GM19043 (cell line): ENCODE measurements around the gene MYO15A.
"Not testable (repeated sequence)": the region's sequence is repeated elsewhere in the genome, so short reads cannot be mapped to it uniquely, and the experiment has no call there.

ENCODE experiments used
- ATAC-seq: cut with Tn5 transposase; IDR thresholded peaks from one replicate; pipeline ENCODE4 v1.9.1; 2021; ENCODE audit warnings: low read depth; ENCODE audit not compliant: unreplicated experiment

The MYO15A gene

DNA sequence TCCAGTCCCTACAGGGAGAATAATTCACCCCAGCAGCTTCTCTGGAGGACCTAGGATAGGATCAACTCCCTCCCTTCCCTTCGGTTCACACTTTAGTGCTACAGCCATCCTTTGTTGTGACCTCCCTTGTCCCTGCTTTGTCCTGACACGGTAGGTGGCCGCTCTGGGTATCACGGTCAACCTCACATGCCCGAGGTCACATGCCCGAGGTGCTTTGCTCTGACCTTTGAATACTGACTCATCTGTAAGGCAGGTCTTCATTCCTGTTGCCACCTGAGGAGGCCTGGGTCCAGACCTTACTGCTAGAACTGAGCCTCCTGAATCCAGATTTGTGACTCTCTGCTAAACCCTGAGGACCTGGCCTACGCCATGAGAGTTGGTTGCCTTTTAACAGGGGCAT, 94.8 kb downstream of the MYO15A start:
- ATAC-seq, result no peak

GRCh38 chr17:18205861-18206260, 97.3 kb downstream of the MYO15A start:
- ATAC-seq, result no peak

DNA sequence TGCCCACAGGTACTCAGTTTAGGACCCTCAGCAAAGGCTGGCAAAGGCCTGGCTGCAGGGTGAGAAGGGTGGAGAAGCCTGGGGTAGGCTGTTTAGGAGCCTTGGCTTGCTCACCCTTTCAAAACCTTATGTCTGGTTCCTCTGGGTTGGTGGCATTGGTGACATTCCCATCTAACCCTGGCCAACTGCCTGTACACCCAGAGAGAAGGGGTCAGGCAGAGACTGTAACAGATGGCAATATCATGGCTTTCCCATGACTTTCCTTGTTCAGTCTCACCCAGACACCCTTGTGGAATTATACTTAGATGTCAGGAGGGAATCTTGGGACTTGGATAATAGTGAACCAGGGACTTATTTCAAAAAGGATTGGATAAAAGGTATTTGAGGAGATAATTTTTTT, 98.4 kb downstream of the MYO15A start:
- no peak for ATAC-seq

DNA sequence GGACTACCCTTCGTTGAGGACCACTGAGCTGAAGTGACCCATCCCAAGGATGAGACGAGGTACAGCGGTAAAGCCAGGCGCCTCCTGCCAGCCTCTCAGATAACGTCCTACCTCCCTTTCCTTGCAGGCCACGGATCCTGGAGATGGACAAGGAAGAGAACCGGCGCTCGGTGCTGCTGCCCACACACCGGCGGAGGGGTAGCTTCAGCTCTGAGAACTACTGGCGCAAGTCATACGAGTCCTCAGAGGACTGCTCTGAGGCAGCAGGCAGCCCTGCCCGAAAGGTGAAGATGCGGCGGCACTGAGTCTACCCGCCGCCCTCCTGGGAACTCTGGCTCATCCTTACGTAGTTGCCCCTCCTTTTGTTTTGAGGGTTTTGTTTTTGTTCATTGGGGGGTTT, 99.5 kb downstream of the MYO15A start:
- no peak for ATAC-seq

- ATAC-seq, result no peak
Measured at GRCh38 chr17:18213666-18214270, 105.2 kb downstream of the MYO15A start.

- not testable (repeated sequence) for ATAC-seq
Measured at GRCh38 chr17:18216906-18217305, 108.3 kb downstream of the MYO15A start.

GRCh38 chr17:18217412-18218015, 109.0 kb downstream of the MYO15A start:
- ATAC-seq, result no peak

DNA sequence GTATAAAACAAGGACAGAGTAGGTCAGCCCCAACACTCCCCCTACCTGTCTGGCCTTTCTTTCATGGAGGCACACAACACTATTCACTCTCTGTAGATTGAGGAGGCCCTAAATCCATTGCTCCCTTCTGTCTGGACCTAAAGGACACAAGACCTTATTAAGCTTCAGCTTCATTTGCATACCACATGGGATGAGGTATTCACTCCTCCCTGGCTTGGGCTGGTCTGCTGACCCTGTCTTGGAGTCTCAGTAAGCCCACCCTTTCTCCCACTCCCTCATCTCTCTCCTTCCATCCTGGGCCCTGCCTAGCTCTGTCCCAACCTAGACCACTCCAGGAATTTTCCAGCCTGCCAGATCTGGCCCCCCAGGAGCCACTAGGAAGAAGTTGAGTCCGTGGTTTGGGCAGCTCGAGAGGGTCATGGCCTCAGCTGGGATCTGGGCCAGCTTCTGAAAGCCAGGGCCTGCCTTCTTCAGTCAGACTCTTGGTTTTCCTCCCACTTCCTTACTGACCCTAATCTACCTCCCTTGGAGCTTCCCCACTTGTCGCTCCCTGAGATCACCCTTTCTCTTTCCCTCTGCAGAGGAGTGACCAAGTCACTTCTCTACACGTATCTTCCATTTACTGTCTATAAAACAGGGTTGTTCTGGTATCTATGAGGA, 110.3 kb downstream of the MYO15A start:
- no peak for ATAC-seq

- ATAC-seq, result no peak
Measured at GRCh38 chr17:18224053-18224386, 115.5 kb downstream of the MYO15A start.

DNA sequence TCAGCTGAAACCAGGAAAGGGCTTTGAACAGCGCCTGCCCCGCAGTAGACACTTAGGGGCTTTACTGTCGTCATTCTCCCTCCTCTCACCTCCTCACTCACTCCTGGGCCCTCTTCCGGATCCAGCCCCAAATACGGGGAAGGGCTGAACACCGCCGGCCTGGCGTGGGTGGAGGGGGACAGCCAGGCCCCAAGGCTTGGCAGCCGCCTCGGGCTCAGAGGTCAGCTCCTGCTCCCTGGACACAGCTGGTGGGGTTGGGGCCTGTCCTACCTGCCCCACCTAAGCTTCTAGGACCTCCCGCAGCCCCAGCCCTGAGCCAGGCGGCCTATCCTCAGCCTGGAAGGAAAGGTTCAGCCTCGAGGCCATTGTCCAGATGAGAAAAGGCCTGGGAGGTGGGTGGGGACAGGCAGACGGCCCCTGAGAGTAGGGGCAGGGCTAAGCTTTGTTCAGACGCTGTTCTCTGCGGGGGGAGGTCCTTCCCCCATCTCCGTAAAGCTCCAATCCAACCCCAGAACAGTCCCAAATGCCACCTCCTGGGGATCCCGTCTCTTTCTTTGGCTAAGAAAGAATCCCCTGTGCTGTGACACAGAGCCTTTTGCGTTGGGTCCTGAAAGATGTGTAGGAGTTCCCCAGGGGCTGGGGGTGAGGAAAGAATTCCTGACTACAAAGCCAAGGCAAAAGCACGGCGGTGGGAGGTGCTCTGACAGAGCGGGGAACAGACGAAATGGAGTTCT, 116.0 kb downstream of the MYO15A start:
- no peak for ATAC-seq

- ATAC-seq, result peak; percentile 76
Measured at GRCh38 chr17:18225121-18225641, 116.6 kb downstream of the MYO15A start, which contains the start of gene LLGL1. Gene LLGL1 (plus strand): TSS chr17:18225635. CDS start chr17:18225683, 48 bp downstream.

DNA sequence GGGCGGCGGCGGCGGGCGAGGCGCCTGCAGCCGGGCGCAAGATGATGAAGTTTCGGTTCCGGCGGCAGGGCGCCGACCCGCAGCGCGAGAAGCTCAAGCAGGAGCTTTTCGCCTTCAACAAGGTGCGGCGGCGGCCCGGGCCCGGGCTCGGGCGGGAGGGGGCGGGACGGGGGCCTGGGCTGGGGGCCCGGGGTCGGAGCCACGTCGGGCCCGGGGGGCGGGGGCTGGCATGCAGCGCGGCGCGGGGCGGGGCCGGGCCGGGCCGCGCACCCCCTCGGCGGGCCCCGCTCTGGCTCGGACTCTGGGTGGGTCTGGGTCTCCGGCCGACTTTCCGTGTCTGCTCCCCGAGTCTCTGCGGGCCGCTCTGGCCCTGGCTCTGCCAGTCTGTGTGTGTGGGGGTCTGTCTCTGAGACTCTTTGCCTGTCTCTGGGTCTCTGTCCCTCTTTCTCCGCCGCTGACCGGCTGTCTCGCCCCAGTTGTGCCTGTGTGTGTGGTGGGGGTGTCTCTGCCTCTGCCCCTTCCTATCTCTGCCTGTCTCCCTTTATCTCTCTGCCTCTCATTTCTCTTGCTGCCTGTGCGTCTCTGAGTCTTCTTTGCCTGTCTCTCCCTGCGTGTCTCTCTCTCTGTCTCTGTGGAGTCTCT, 117.2 kb downstream of the MYO15A start:
- ATAC-seq, result peak; percentile 5

DNA sequence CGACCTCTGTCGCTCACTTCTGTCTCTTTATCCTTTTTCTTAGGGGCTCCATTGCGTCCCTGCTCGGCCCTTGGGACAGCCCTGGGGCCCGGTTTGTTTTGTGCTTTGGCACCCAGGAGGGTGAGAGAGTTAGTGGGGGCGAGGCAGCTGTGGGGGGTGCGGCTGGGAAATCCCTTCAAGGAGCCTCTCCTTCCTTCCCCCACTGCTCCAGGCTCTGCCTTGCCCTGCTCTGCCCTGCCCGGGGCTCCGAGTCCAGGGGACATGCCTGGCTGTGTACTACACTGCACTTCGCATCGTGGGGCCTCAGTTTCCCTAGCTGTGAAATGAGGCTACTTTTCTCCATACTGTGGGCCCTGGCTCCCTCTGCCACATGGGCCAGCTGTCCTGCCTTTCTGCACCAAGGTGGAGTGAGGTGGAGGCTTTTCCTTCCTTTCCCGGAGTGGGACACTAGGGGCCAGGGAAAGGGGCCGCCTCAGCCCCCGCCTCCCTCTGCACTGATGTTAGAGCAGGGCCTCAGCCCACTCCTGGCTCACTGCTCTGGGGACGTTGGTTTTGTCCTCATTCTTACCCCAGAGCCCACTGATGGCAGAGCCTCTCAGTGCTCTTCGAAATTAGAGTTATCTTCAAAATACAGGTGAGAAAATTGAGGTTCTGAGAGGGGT, 117.9 kb downstream of the MYO15A start:
- no peak for ATAC-seq

- no peak for ATAC-seq
Measured at GRCh38 chr17:18227635-18228034, 119.1 kb downstream of the MYO15A start.

- no peak for ATAC-seq
Measured at GRCh38 chr17:18228176-18228682, 119.7 kb downstream of the MYO15A start.

GRCh38 chr17:18229254-18229653, 120.7 kb downstream of the MYO15A start:
- ATAC-seq, result no peak
